GM12878 (cell line): Measurements from ENCODE around the gene SLX4IP. TPM values are rescaled to one million over a fixed set of nuclear protein-coding genes. Genes with fewer than 3 reads are reported as not detected.

Source experiments
- CREB1 ChIP-seq: IDR thresholded peaks from 2 replicates; pipeline ENCODE4 v1.6.1; 2012; ENCODE audit warnings: low read depth, mild to moderate bottlenecking, inconsistent platforms
- DPF2 ChIP-seq: fragments of 450-650 bp; IDR thresholded peaks from 2 replicates; pipeline ENCODE4 v1.6.1; 2017; ENCODE audit warnings: mild to moderate bottlenecking
- ESRRA ChIP-seq: IDR thresholded peaks from 2 replicates; pipeline ENCODE4 v1.6.1; 2012; ENCODE audit warnings: mild to moderate bottlenecking, low read length, improper control_type of control experiment
- HDGF ChIP-seq: fragments of 450-650 bp; IDR thresholded peaks from 2 replicates; pipeline ENCODE4 v1.6.1; 2016; ENCODE audit warnings: antibody characterized with exemption
- HSF1 ChIP-seq: fragments of 150-350 bp; IDR thresholded peaks from 2 replicates; pipeline ENCODE4 v1.6.1; 2014; ENCODE audit warnings: mild to moderate bottlenecking, low read depth, low read length
- MEF2B ChIP-seq: fragments of 450-650 bp; IDR thresholded peaks from 2 replicates; pipeline ENCODE4 v1.6.1; 2018; ENCODE audit warnings: mild to moderate bottlenecking, moderate library complexity; ENCODE audit not compliant: partially characterized antibody, poor library complexity, severe bottlenecking
- MTA3 ChIP-seq: IDR thresholded peaks from 2 replicates; pipeline ENCODE4 v1.6.1; 2012; ENCODE audit warnings: low read length, inconsistent platforms, borderline replicate concordance
- MYC ChIP-seq: IDR thresholded peaks from 2 replicates; pipeline ENCODE4 v1.6.1; 2011; ENCODE audit warnings: mild to moderate bottlenecking, low read length, moderate library complexity, inconsistent platforms; ENCODE audit not compliant: insufficient read depth, insufficient replicate concordance, insufficient read length, severe bottlenecking
- NBN ChIP-seq: fragments of 450-650 bp; IDR thresholded peaks from 2 replicates; pipeline ENCODE4 v1.6.1; 2016
- NFYB ChIP-seq: IDR thresholded peaks from 2 replicates; pipeline ENCODE4 v1.6.1; 2011; ENCODE audit warnings: low read depth, mild to moderate bottlenecking, low read length, improper control_type of control experiment, moderate library complexity; ENCODE audit not compliant: insufficient read depth
- NR2F1 ChIP-seq: fragments of 450-650 bp; conservative IDR thresholded peaks from 2 replicates; pipeline ENCODE4 v1.6.1; 2017; ENCODE audit warnings: mild to moderate bottlenecking
- PBX3 ChIP-seq: IDR thresholded peaks from 2 replicates; pipeline ENCODE4 v1.6.1; 2011; ENCODE audit warnings: mild to moderate bottlenecking, low read depth, low read length, moderate library complexity; ENCODE audit not compliant: insufficient replicate concordance
- POLR2AphosphoS2 ChIP-seq: IDR thresholded peaks from 2 replicates; pipeline ENCODE4 v1.6.1; 2011; ENCODE audit warnings: low read depth, mild to moderate bottlenecking, low read length, improper control_type of control experiment, moderate library complexity
- POU2F2 ChIP-seq: IDR thresholded peaks from 3 replicates; pipeline ENCODE4 v1.6.1; 2011; ENCODE audit warnings: low read depth, mild to moderate bottlenecking, low read length, borderline replicate concordance
- RAD21 ChIP-seq: IDR thresholded peaks from 2 replicates; pipeline ENCODE4 v1.6.1; 2011; ENCODE audit warnings: mild to moderate bottlenecking, low read depth, low read length, moderate library complexity; ENCODE audit not compliant: insufficient read depth
- REST ChIP-seq: IDR thresholded peaks from 2 replicates; pipeline ENCODE4 v1.6.1; 2012; ENCODE audit warnings: mild to moderate bottlenecking, low read depth, low read length
- RUNX3 ChIP-seq: IDR thresholded peaks from 2 replicates; pipeline ENCODE4 v1.6.1; 2012; ENCODE audit warnings: low read length, inconsistent platforms
- SIX5 ChIP-seq: IDR thresholded peaks from 2 replicates; pipeline ENCODE4 v1.6.1; 2011; ENCODE audit warnings: mild to moderate bottlenecking, low read depth, low read length, moderate library complexity; ENCODE audit not compliant: severe bottlenecking
- TAF1 ChIP-seq: IDR thresholded peaks from 2 replicates; pipeline ENCODE4 v1.6.1; 2011; ENCODE audit warnings: mild to moderate bottlenecking, low read depth, low read length, borderline replicate concordance
- TBL1XR1 ChIP-seq: IDR thresholded peaks from 2 replicates; pipeline ENCODE4 v1.6.1; 2012; ENCODE audit warnings: low read depth, low read length, improper control_type of control experiment
- ZNF274 ChIP-seq: IDR thresholded peaks from one replicate; pipeline ENCODE4 v1.8.0; 2011; ENCODE audit not compliant: insufficient read length, insufficient read depth
- ZNF592 ChIP-seq: fragments of 450-650 bp; IDR thresholded peaks from 2 replicates; pipeline ENCODE4 v1.6.1; 2017; ENCODE audit warnings: mild to moderate bottlenecking, moderate library complexity
- polyA plus RNA-seq, 11 experiments: library from polyadenylated mRNA; depleted of rRNA in 4 of 11; unstranded in 6 of 11; stranded (reverse) in 5 of 11; fragments of >200 nt; fragmentation: Nextera tagmentation in 4 of 11; fragmentation: Illumina TruSeq in 1 of 11; extraction: Ambion mirVana in 4 of 11; extraction: Trizol in 1 of 11; gene quantifications; 1 replicate in 1 of 11; 2 replicates in 10 of 11; pipeline versions ENCODE4 v1.2.1 to v1.2.3, GENCODE V29; 2011 to 2016; ENCODE audit warnings: inconsistent platforms in 2 of 11, missing spikeins in 2 of 11, low read depth in 1 of 11
- total RNA-seq, 4 experiments: library from RNA; depleted of rRNA in 3 of 4; stranded (reverse); fragments of >200 nt in 3 of 4; fragmentation: Illumina TruSeq in 1 of 4; extraction: Trizol in 1 of 4; gene quantifications; 2 replicates each; pipeline versions ENCODE4 v1.2.1 to v1.2.3, GENCODE V29; 2013 to 2021

The SLX4IP gene
- total and polyA plus RNA-seq, 10 of the 15 experiments (the other 5 are each of a cell fraction or from before 2014, with no cell fraction given), result 2.2 to 11.0 (median 6.3) TPM

GRCh38 chr20:10447028-10447427 lies 11.9 kb downstream of the SLX4IP start (continued):
- TF ChIP-seq ZNF592 (no peak), MTA3 (peak; percentile 72; the same call in 1 of the 2 replicates), RAD21 (peak; percentile 17; the same call in 1 of the 2 replicates), NBN (peak; percentile 66; the same call in 1 of the 2 replicates), NFYB (no peak), ZNF274 (no peak), HSF1 (no peak), DPF2 (peak; percentile 94), TBL1XR1 (no peak), POLR2AphosphoS2 (no peak), RUNX3 (peak; percentile 92), ESRRA (no peak), MYC (no peak), NR2F1 (no peak), MEF2B (peak; percentile 70), REST (no peak), TAF1 (0 out of 2 replicates have a peak, but pooled peaks have one; percentile 34), HDGF (no peak), PBX3 (no peak), CREB1 (no peak), SIX5 (no peak), POU2F2 (peak; percentile 94; the same call in 2 of the 3 replicates)
